ENCODE data around the gene ATP2C2.
"Not testable (repeated sequence)": the region's sequence is repeated elsewhere in the genome, so short reads cannot be mapped to it uniquely, and the experiment has no call there.

ATP2C2 gene

DNA sequence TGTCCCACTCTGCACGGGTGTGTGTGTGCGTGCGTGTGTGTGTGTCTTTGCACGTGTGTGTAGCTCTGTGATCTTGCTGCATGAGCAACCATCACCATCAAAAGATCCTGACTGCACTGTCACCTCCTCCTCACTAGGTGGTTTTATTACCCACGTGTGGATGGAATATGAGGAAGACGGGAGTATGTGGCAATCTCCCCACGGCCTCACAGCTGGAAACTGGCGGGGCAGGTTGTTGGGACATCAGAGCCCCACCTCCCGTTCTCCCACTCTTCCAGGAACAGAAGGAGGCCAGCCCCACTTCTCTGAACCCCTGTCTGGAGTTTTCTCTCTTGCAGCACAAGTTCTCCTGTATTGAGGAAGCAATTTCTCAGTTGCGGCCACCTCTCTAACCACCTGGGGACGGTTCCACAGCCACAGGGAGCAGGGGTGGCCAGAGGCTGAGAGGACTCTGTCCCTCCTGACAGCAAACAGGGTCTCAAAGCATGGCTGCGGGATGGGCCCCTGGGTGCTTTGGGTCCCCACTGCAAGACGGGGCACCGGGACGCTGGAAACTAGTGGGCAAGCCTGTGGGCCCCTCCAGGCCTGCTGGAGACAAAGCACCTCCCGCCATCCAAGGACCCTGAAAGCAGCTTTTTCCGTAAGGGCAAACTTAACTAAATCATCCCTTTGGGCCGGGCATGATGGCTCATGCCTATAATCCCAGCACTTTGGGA is 27.9 kb upstream of the ATP2C2 start:
- TF ChIP-seq, protein P1, sequence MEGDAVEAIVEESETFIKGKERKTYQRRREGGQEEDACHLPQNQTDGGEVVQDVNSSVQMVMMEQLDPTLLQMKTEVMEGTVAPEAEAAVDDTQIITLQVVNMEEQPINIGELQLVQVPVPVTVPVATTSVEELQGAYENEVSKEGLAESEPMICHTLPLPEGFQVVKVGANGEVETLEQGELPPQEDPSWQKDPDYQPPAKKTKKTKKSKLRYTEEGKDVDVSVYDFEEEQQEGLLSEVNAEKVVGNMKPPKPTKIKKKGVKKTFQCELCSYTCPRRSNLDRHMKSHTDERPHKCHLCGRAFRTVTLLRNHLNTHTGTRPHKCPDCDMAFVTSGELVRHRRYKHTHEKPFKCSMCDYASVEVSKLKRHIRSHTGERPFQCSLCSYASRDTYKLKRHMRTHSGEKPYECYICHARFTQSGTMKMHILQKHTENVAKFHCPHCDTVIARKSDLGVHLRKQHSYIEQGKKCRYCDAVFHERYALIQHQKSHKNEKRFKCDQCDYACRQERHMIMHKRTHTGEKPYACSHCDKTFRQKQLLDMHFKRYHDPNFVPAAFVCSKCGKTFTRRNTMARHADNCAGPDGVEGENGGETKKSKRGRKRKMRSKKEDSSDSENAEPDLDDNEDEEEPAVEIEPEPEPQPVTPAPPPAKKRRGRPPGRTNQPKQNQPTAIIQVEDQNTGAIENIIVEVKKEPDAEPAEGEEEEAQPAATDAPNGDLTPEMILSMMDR (conservative IDR thresholded peaks at IDR 0.05; ENCODE audit: low read length), result no peak
- TF ChIP-seq EZH2phosphoT487 (IDR thresholded peaks at IDR 0.05; ENCODE audit: borderline replicate concordance), result no peak
- no peak overlapping the region for H2AFZ ChIP-seq (ENCODE audit: low read length)

DNA sequence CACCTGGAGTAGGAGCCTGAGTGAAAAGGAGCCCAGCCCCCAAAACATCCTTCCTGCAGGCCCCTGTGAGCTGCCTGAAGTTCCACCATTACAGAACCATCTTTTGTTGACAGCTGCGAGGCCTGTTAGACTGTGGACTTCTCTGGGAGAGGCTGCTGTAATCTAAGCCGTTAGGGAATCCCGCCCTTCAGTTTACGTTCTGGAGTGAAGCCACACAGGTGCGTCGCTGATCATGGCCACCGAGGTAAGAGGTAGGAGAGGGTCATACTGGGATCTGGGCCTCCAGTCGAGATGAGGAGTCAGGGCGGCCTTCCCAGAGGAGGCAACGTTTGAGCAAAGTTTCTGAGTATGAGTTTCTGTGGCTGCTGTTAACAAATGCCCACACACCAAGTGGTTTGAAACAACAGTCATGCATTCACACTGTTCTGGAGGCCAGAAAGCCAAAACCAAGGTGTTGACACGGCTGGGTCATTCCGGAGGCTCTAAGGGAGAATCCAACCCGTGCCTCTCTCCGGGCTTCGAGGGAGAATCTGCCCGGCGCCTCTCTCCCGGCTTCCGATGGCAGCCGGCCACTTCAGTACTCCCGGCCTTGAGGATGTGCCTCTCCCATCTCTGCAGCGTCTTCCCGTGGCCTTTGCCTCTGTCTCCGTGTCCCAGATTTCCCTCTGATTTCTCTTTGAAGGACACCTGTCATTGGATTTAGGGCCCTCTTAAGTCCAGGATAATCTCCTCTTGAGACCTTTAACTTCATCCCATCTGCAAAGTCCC is 26.6 kb upstream of the ATP2C2 start:
- Histone ChIP-seq H3K27me3 (ENCODE audit: insufficient read depth, low read length, poor library complexity, severe bottlenecking) (no peaks in the 10 kb centered on the region), H3K4me1 (ENCODE audit: insufficient read depth, low read length, poor library complexity, severe bottlenecking) (no peaks in the 10 kb centered on the region), H3K36me3 (ENCODE audit: insufficient read depth, low read length) (no peaks in the 10 kb centered on the region), H2AFZ (ENCODE audit: low read length) (no peak overlapping the region), H3K9me2 (replicated peaks; ENCODE audit: low read depth, low read length) (no peaks in the 10 kb centered on the region), H3K9ac (ENCODE audit: low read depth, low read length, poor library complexity, severe bottlenecking) (no peak overlapping the region), H3K4me2 (ENCODE audit: low read depth, low read length, poor library complexity, severe bottlenecking) (no peak overlapping the region), H3K79me2 (ENCODE audit: insufficient read depth, low read length) (no peaks in the 10 kb centered on the region), H3F3A (ENCODE audit: low read depth) (no peaks in the 10 kb centered on the region), H4K20me1 (ENCODE audit: insufficient read depth, low read length, poor library complexity, severe bottlenecking) (no peaks in the 10 kb centered on the region), H3K4me3 (ENCODE audit: low read length, poor library complexity, severe bottlenecking) (no peak overlapping the region), H3K9me3 (ENCODE audit: insufficient read depth, low read depth, low read length) (no peaks in the 10 kb centered on the region)
- TF ChIP-seq, protein P1 (conservative IDR thresholded peaks at IDR 0.05; ENCODE audit: low read length), result no peak
- no peak for TF ChIP-seq EZH2phosphoT487 (IDR thresholded peaks at IDR 0.05; ENCODE audit: borderline replicate concordance)

More for the DNA sequence above, 27.9 kb upstream of the ATP2C2 start:
- Histone ChIP-seq H3K79me2 (ENCODE audit: insufficient read depth, low read length) (no peaks in the 10 kb centered on the region), H4K20me1 (ENCODE audit: insufficient read depth, low read length, poor library complexity, severe bottlenecking) (no peaks in the 10 kb centered on the region), H3K4me3 (ENCODE audit: low read length, poor library complexity, severe bottlenecking) (no peak overlapping the region), H3F3A (ENCODE audit: low read depth) (no peaks in the 10 kb centered on the region), H3K36me3 (ENCODE audit: insufficient read depth, low read length) (no peaks in the 10 kb centered on the region), H3K9ac (ENCODE audit: low read depth, low read length, poor library complexity, severe bottlenecking) (no peak overlapping the region), H3K9me2 (replicated peaks; ENCODE audit: low read depth, low read length) (no peaks in the 10 kb centered on the region), H3K9me3 (ENCODE audit: insufficient read depth, low read depth, low read length) (no peaks in the 10 kb centered on the region), H3K27me3 (ENCODE audit: insufficient read depth, low read length, poor library complexity, severe bottlenecking) (no peaks in the 10 kb centered on the region), H3K4me2 (ENCODE audit: low read depth, low read length, poor library complexity, severe bottlenecking) (no peak overlapping the region), H3K4me1 (ENCODE audit: insufficient read depth, low read length, poor library complexity, severe bottlenecking) (no peaks in the 10 kb centered on the region)

DNA sequence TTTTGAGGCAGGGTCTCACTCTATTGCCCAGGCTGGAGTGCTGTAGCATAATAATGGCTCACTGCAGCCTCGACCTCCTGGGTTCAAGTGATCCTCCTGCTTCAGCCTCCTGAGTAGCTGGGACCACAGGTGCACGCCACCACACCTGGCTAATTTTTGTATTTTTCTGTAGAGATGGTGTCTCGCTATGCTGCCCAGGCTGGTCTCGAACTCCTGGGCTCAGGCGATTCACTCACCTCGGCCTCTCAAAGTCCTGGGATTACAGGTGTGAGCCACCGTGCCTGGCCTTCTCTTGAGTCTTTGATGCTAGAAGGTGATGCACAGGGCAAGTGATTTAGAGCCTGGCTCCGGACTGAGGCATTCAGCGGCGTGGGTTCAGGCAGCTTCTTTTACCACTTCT is 24.5 kb upstream of the ATP2C2 start:
- H3F3A ChIP-seq (ENCODE audit: low read depth); H3K4me1 ChIP-seq (ENCODE audit: insufficient read depth, low read length, poor library complexity, severe bottlenecking); H3K4me2 ChIP-seq (ENCODE audit: low read depth, low read length, poor library complexity, severe bottlenecking); H3K4me3 ChIP-seq (ENCODE audit: low read length, poor library complexity, severe bottlenecking); H3K9ac ChIP-seq (ENCODE audit: low read depth, low read length, poor library complexity, severe bottlenecking); H4K20me1 ChIP-seq (ENCODE audit: insufficient read depth, low read length, poor library complexity, severe bottlenecking); H3K27me3 ChIP-seq (ENCODE audit: insufficient read depth, low read length, poor library complexity, severe bottlenecking); H3K79me2 ChIP-seq (ENCODE audit: insufficient read depth, low read length); H3K36me3 ChIP-seq (ENCODE audit: insufficient read depth, low read length); H3K9me2 ChIP-seq (replicated peaks; ENCODE audit: low read depth, low read length); H2AFZ ChIP-seq (ENCODE audit: low read length); H3K9me3 ChIP-seq (ENCODE audit: insufficient read depth, low read depth, low read length): not testable (repeated sequence)

Measured in Loucy (cell line).